Cardiac septum (tissue), 1 donor: ENCODE data around the gene BLOC1S1. TPM values are rescaled to one million over a fixed set of nuclear protein-coding genes. Genes with fewer than 3 reads are reported as not detected.

ENCODE experiments used
- DNase-seq: peaks from one replicate; pipeline ENCODE4 v3.0.0-alpha.2; 2020; ENCODE audit warnings: low spot score
- intact Hi-C: fragments of 100-400 bp; cut with DNase I; formaldehyde crosslinking; loops from one replicate; pipeline ENCODE4 v1.14.0; 2022
- total RNA-seq: library from RNA; stranded (reverse); fragmentation: NEBNext Ultra II Directional; extraction: Animal tissue kit (Norgen Biotek cat#: 25700); gene quantifications from one replicate; pipeline ENCODE4 v1.2.1, GENCODE V29; 2021
- donor health status: DM: no; HTN: no; CAD: no.

Gene BLOC1S1
- total RNA-seq, 1 donor from 2014 or later = 97.7 TPM

DNA sequence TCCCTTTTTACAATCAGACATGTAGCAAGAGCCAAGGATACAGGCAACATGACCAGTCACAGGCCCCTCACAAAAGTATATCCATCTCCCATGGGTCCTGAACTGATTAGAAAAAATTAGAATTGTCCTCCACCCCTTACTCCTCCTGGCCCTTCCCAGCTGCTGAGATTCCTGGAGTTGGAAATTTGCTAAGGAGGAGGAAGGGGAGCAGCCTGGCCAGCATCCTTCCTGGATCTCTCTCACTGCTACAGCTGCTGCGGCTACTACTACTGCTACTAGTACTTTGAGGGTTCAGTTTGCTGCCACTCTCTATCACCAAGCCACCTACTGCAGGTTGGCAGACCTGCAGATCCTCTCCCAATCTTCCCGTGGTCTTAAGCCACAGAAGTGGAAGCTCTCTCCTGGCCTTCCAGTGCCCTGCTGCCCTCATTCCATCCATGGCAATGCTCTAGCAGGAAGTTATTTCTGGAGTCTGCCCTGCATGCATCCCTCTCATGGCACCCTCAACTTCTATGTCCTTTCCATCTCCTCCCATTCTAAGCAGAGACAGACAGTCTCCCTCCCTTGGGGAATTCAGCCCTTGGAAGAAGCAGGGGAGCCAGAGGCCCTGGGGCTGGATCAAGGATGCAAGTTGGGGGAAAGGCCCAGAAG, 9.2 kb upstream of the BLOC1S1 start:
- no peak for DNase-seq
- intact Hi-C loops = no loop called here

DNA sequence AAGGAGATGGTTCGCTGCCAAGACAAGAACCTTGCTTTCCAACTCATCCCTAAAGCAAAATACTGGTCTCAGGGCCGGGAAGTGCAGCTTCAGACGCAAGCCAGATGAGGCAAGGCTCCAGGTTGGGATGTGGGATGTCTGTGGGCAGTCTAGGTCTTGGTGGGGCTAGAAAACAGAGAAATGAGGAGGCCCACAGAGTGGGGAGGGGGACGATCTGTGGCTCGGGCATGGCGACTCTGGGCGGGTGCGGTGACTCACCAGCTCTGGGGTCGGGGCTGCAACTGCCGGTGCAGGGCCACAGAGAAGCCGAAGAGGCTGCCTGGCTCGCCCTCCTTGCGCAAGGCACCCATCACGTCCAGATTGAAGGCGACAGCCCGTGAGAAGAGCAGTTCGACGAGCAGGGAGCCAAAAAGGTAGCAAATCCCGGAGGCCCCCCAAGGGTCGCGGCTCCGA, 8.6 kb upstream of the BLOC1S1 start:
- intact Hi-C loops = no loop called here

DNA sequence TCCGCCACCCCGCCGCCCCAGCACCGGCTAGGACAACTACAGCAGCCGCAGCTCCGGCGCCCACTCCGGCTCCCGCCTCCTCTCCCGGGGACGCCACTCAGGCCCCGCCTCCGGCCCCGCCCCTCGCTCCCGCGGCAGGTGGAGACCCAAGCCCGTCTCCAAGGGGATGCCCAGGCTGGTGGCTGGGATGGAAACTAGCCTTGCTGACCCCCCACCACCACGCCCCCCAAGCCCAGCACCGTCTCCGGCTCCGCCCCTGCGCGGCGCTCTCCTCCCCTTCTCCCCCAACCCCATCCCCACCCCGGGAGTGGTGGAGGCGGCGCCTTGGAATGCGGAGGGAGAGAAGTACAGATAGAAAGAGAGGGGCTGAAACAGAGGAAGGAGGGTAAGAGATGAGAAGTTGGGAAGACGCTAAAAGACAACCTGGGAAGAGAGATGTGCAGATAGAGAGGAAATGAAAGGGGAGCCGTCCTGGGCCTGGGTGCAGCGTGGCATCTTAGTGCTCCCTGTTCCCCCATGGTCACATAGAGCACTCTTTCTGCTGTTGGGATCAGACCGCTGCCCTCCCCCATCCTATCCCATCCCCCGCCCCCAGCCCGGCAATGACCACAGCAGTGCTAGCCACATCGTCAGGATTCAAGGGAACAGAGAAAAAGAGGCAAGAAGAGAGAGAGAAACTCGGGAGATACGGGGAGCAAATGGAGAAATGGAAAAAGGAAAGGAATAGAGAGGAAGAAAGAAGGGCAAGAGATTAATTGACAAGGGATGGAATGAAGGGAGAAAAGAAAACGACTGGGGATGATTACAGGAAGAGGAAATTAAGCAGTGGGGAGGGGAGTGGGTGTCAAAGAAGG, 7.8 kb upstream of the BLOC1S1 start, which contains the start of gene ITGA7:
TSS of gene ITGA7 (minus strand) at position 64 of the 854 bp plus-strand sequence. CDS start 222 bp downstream, outside the sequence.
- peak; percentile 93 for DNase-seq
- intact Hi-C loops = loop anchor here (1.0 kb wide), 1 partner anchor 21 kb away; the partner anchor contains the start of gene CD63

More for the DNA sequence above, 8.6 kb upstream of the BLOC1S1 start:
- no peak for DNase-seq

DNA sequence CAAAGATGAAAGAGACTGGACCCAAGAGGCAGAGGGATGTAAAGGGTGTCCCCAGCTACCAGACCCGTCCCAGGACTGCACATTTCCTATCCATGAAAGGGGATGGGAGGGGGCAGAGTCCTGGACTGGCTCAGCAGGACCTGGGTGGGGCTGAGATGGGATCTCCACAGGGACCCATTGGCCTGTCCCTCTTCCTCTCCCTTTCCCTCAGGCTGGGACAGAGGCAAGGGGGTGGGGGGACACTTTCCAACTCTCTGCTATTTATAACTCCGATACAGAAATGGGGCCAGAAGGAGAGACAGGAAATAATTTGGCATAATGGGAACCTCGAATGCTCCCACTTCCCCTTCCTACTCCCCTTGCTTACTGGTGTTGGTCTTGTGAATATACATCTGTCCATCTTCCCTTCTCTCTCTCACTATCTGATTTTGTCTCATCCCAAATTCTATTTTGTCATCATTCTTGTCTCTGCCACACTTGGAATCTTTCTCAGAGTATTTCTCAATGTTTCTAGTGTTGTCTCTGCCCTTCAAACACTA, 7.1 kb upstream of the BLOC1S1 start:
- DNase-seq = peak; percentile 89

DNA sequence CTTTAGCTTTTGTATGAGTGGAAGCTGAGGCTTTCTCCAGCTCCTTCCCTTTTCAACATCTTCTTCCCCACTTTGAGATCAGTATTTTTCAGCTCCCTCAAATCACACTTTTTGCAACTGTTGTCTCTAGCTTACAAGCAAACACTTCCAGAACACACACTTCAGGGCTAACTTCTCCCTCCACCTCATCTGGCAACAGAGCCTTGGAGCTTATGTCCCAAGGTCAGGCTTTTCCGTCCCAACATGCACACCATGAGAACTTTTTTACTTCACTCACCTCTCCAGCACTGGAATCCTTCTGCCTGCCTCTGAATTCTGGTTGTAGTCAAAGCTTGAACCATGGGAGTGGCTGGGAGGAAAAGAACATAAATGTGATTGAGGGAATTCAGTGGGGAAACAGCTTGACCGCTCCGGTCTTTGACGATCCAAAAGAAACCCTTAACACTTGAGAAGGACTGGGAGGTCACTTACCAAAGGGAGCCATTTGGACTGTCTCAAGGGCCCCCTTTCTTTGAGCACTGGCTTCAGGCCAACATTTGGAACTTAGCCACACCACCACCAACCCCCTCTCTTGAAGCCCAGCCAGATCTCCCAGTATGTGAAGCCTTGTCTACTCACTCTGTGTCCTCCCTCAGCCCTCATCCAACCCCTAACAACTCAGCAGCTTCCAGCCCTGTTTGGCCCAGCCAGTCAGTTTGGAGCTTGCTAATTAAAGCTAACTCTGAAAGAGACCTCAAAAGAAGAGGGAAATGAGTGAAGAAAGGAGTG, 3.9 kb upstream of the BLOC1S1 start:
- DNase-seq = no peak
- intact Hi-C loops = no loop called here

More for the DNA sequence above, 7.1 kb upstream of the BLOC1S1 start:
- intact Hi-C loops = loop anchor here (1.0 kb wide), 1 partner anchor 21 kb away; the partner anchor contains the start of gene CD63

DNA sequence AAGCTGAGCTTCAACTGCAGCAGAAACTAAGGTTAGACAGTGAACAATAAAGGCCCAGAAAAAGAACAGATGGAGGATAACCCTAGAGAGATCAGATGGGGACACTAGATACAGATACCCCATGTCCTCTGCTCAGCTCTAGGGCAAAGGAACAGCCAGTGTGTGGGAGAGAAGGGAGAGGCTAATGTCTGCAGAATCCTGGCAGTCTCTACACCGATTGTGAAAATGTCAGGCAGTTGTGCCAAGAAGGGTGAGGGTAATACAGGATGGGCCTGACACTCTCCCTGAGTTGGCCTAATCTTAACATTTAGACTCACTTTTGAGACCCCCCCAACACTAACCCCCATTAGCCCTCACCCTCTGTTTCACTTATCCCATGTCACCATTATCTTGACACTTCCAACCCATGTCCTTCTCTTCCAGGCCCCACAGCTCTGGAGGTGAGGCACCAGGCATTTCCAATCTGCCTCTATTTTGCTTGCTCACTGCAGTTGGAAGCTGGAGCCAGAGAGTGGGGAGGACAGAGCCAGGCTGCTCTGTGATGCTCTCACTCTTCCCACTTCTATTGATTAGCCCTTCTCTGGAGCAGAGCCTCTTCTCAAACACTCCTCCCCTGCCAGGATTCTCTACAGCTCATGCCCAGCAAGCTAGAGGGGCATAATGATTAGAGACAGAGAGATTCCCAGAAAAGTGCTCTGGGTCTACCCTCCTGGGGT, 3.0 kb upstream of the BLOC1S1 start:
- DNase-seq = no peak
- intact Hi-C loops = no loop called here

DNA sequence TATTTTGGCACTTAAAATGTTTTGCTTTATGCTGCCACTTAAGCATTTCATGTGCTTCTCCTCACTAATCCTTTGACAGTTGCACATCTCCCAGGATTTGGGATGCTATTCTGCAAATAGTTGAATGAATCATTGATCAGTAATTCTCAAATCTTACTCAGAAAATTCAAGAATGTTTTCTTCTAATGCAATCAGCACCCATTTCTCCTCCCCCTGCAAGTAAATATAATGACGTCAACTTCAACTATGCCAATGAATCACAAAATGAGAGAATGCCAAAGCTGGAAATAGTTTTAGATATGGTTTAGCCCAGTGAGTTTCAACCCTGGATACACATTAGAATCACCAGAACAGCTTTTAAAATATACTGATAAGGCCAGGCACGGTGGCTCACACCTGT, 2.1 kb upstream of the BLOC1S1 start:
- DNase-seq = no peak
- intact Hi-C loops = no loop called here

DNA sequence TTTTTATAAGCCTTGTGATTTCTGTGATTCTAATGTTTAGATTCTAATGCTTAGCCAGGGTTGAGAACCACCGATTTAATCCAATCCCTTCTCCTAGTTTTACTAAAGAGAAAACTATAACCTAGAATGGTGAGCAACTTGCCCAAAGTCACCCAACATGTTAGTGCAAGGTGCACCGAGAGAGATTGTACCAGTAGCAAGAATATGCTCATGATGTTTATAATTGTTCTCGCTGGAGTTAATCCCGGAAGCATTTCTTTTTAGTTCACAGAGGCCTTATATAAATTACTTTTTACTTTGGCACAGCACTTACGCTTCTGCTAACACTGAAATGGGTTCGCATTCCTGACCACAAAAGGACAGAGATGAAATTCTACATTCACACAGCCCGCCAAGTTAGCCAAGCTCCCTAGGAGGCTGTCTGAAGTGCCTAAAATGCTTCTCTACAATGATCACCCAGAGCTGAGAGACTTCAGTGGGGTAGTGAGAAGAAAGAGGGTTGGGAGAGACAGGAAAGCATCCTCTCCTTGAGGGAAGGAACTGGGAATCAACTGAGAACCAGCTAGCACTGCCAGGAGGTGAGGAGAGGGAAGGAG, 579 bp upstream of the BLOC1S1 start:
- no peak for DNase-seq

DNA sequence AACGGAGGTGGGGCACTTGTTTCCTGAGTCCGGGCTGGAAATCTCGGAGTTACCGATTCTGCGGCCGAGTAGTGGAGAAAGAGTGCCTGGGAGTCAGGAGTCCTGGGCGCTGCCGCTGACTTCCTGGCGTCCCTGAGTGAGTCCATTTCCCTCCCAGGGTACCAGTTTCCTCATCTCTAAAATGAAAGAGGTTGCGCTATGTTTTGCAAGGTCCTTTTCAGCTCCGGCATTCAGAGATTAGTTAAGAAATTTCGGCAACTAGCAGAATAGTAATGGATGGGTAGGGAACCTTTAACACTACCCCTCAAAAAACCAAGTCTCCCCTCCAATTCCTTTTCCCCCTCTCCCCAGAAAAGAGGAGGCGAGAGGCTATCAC, 724 bp downstream of the BLOC1S1 start:
- intact Hi-C loops = no loop called here

More for the DNA sequence above, 579 bp upstream of the BLOC1S1 start:
- intact Hi-C loops = no loop called here

DNA sequence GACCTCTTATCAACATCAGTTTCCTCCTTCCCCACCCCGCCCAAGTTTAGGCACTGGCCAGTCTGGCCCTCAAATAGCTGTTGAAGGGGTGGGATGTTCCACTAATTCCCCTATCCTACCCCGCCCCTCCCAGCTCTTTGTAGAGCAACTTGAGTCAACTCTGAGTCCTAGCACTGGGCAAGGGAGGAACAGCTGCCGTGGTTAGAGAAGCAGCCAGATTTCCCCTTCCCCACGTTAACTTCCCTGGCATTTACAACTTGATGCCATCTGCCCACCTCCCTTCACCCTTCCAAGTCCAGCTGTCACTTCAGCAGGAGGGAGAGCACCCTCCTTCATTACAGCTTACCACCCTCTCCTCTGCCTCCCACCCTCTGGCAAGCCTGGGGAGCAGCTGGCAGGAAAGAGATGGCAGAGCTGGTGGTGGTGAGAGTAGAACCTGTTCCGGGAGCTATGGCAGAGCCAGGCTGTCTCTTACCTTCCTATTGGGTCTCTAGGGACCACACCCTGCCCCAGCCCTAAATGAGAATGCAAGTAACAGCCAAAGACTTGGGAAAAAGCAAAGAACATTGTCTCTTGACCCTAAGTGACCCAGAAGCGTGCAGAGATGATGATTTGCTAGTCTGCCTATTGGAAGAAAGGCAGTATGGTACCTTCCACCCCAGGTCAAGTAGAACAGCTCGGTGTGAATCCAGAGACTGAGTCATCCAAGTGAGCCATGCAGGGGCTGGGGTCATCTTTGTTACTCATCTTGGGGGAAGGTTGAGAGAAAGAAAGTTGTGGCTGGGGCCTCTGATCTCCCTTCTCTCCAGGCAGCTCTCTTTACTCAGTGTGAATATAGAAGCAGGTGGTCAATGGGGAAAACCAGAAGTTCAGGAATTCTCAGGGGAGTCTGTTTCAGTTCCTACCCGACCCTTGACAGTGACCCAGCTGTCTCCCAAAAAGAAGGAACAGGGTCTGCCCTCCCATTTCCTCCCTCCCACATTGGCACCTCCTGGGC, 1.5 kb downstream of the BLOC1S1 start:
- no peak for DNase-seq
- intact Hi-C loops = no loop called here

More for the DNA sequence above, 724 bp downstream of the BLOC1S1 start:
- DNase-seq = no peak

DNA sequence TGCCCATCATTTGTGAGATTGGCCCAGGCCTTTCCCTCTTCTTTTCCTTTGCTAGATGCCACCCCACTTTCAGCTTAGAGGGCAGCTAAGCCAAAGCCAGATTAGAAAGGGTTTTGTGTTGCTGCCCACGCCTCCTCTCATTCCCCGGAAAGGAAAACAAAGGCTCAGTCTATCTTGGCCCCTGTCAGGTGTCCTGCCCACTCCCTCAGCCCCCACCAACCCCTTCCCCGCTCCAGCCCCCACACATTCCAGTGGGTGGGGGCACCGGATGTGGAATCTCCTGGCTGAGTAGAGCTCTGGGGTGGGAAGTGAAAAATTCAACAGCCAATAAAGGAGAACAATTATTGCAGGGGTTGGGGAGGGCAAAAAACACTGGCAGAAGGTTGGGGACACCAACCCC, 2.2 kb downstream of the BLOC1S1 start:
- intact Hi-C loops = no loop called here
- DNase-seq = no peak

DNA sequence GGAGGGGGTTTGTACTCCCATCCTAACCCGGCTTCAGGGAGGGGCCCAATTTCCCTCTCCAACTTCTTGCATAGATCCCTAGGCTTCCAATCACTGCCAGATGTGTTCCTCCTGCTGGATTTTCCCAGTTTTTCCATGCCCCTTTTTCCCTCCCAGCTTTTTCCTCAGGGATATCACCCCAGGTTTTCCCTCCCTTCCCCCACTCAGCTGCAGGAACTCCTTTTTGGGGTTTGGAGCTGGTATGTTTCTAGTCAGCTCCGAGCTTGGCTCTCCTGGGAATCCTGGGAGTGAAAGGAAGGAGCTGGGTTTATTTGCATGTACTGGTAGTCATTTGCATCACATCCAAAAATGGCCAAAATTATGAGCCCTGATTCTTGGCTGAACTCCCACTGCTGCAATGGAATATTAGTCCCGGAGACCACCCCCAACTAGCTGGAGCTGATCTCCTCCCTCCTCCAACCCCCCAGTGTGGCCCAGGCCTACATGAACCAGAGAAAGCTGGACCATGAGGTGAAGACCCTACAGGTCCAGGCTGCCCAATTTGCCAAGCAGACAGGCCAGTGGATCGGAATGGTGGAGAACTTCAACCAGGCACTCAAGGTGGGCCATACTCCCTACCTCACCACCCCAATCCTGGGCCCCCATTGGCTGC, 2.9 kb downstream of the BLOC1S1 start:
- DNase-seq = no peak
- intact Hi-C loops = no loop called here

DNA sequence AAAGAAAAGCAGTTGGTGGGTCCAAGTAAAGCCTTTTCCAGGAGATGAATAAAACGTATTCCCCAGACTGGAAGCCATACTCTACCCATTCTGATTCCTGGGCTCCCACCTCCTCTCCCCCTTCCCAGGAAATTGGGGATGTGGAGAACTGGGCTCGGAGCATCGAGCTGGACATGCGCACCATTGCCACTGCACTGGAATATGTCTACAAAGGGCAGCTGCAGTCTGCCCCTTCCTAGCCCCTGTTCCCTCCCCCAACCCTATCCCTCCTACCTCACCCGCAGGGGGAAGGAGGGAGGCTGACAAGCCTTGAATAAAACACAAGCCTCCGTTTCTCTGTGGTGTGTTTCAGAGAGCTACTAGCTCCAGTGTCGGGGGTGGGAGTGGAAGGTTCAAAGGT, 3.5 kb downstream of the BLOC1S1 start:
- DNase-seq = no peak
- intact Hi-C loops = no loop called here

DNA sequence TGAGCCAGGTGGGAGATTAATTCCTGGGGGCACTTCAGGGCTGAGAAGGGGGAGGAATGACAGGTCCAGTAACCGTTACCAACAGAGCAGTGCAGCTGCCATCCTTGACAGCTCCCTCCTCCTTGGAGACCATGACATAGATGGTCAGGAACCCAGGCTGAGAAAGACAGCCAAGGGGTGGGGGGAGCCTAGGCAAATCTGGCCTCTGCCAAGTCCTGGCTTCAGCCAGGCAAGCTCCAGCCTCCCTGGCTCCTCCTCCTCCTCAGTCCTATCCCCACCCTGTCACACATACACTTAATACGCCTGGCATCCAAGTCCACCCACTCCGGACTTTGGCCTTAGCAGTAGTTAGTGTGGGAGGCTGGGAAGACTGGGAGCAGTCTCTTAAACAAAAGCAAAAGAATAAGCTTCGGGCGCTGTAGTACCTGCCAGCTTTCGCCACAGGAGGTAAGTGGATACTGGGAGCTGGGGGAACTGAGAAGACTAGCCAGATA, 4.3 kb downstream of the BLOC1S1 start, which contains the start of gene RDH5:
TSS of gene RDH5 (plus strand) at position 323 of the 494 bp plus-strand sequence. CDS start 792 bp downstream, outside the sequence.
- intact Hi-C loops = loop anchor here (2.0 kb wide), 3 partner anchors 17 to 61 kb away; a partner anchor contains a TSS
- no peak for DNase-seq

DNA sequence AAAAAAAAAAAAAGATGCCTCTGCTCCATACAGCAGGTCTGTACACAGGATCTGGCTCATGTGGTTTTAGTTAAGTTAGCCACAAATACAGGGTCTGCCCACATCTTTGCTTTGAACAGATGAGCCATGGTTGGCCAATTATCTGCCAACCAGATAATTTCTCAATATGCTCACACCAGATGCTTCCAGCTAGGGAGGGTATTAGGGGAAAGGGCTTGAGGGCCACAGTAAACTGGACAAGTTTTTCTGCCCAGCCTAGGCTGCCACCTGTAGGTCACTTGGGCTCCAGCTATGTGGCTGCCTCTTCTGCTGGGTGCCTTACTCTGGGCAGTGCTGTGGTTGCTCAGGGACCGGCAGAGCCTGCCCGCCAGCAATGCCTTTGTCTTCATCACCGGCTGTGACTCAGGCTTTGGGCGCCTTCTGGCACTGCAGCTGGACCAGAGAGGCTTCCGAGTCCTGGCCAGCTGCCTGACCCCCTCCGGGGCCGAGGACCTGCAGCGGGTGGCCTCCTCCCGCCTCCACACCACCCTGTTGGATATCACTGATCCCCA, 5.1 kb downstream of the BLOC1S1 start:
- peak; percentile 85 for DNase-seq
- intact Hi-C loops = loop anchor here (2.0 kb wide), 3 partner anchors 18 to 62 kb away; a partner anchor contains a TSS

DNA sequence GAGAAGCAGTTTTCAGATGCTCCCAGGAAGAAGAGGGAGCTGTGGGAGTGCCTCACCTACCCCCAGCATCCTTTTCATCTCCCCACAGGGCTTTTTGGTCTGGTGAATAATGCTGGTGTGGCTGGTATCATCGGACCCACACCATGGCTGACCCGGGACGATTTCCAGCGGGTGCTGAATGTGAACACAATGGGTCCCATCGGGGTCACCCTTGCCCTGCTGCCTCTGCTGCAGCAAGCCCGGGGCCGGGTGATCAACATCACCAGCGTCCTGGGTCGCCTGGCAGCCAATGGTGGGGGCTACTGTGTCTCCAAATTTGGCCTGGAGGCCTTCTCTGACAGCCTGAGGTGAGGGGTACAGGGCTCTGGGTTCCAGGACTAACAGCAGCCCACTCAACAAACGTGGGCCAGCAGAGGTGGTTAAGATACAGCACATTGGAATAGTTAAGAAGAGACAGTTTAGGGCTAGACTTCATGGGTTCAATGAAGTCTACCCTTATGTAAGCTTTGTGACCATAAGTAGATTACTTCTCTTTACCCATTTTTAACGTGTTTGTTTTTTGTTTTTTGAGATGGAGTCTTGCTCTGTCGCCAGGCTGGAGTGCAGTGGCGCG, 5.9 kb downstream of the BLOC1S1 start:
- peak; percentile 10 for DNase-seq
- intact Hi-C loops = loop anchor here (2.0 kb wide), 3 partner anchors 19 to 63 kb away; a partner anchor contains a TSS
